ENCODE data around the gene C4orf50.

The C4orf50 gene

DNA sequence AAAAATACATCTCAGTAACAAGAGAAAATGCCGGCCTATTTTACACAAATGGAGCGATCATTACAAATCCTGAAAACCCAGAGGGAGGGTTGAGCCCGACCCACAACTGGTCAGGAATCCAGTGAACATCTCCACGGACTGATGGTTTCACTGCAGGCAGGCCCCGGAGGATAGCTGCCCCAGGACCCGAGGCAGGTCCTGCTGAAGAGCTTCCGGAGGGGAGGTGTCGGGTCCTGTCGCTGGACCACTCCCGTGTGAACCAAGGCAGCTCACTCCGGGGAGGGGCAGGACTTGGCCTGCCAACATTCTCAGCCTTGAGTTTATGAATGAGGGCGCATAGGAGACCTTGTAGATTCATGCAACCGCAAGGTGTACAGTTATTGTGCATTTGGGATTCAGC, 120.6 kb downstream of the C4orf50 start:
- peaks cover 63% of the 10 kb centered on the region for H3K27me3 ChIP-seq (ENCODE audit: insufficient read depth, poor library complexity, severe bottlenecking)
- no peak for DNase-seq (ENCODE audit: low spot score)
- no peaks in the 10 kb centered on the region for H3K9me3 ChIP-seq (ENCODE audit: severe bottlenecking)
- no peak overlapping the region for H3K27ac ChIP-seq (ENCODE audit: poor library complexity, severe bottlenecking)
- H3K4me1 ChIP-seq (ENCODE audit: insufficient read depth, poor library complexity, severe bottlenecking), result no peaks in the 10 kb centered on the region
- H3K4me3 ChIP-seq (ENCODE audit: severe bottlenecking), result no peak overlapping the region
- no peak for ATAC-seq (ENCODE audit: low read depth)
- TF ChIP-seq, protein P1, sequence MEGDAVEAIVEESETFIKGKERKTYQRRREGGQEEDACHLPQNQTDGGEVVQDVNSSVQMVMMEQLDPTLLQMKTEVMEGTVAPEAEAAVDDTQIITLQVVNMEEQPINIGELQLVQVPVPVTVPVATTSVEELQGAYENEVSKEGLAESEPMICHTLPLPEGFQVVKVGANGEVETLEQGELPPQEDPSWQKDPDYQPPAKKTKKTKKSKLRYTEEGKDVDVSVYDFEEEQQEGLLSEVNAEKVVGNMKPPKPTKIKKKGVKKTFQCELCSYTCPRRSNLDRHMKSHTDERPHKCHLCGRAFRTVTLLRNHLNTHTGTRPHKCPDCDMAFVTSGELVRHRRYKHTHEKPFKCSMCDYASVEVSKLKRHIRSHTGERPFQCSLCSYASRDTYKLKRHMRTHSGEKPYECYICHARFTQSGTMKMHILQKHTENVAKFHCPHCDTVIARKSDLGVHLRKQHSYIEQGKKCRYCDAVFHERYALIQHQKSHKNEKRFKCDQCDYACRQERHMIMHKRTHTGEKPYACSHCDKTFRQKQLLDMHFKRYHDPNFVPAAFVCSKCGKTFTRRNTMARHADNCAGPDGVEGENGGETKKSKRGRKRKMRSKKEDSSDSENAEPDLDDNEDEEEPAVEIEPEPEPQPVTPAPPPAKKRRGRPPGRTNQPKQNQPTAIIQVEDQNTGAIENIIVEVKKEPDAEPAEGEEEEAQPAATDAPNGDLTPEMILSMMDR (IDR thresholded peaks at IDR 0.05; ENCODE audit: poor library complexity, severe bottlenecking), result no peak
- H3K36me3 ChIP-seq (ENCODE audit: low read depth), result no peaks in the 10 kb centered on the region

DNA sequence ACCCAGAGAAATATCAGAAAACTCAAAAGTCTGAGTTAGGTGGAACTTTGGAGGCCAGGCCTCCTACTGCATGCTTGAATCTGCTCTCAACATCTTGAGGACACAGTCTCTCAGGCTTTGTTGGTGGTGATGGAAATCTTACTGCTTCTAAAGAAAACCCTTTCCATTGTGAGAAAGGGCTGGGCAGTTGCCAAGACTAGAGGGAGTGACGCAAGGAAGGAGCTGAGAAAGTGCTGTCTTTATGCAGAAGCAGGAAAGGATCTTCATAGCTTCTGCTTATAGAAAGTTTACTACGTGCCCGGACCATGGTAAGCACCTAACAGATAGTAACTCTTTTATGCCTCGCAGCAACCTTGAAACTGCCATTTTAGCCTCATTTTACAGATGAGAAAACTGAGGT, 122.9 kb downstream of the C4orf50 start:
- TF ChIP-seq, protein P1 (IDR thresholded peaks at IDR 0.05; ENCODE audit: poor library complexity, severe bottlenecking), result no peak
- DNase-seq (ENCODE audit: low spot score), result no peak
- no peak for ATAC-seq (ENCODE audit: low read depth)
- Histone ChIP-seq H3K4me1 (ENCODE audit: insufficient read depth, poor library complexity, severe bottlenecking) (no peaks in the 10 kb centered on the region), H3K36me3 (ENCODE audit: low read depth) (no peaks in the 10 kb centered on the region), H3K27ac (ENCODE audit: poor library complexity, severe bottlenecking) (no peak overlapping the region), H3K27me3 (ENCODE audit: insufficient read depth, poor library complexity, severe bottlenecking) (peaks cover 79% of the 10 kb centered on the region), H3K9me3 (ENCODE audit: severe bottlenecking) (no peaks in the 10 kb centered on the region), H3K4me3 (ENCODE audit: severe bottlenecking) (no peak overlapping the region)

DNA sequence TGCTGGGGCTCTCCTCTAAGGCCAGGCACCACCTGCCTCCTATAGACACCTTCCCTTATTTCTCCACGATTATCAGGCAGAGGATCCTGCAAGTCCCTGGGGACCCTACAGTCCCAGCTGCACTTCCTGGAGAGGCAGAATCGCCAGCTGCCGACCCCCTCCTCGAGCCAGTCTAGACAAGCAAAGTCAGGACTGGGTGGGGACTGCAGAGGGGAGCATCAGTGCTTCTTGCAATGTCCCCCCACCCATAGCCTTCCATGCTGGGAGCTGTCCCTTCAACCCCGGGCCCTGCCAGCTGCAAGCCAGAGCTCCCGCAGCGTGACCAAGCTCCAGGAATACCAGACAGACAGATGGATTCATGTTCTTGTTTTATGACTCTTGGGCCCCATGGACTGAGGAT, 124.0 kb downstream of the C4orf50 start:
- Histone ChIP-seq H3K27me3 (ENCODE audit: insufficient read depth, poor library complexity, severe bottlenecking) (peaks cover 79% of the 10 kb centered on the region), H3K4me3 (ENCODE audit: severe bottlenecking) (no peak overlapping the region), H3K27ac (ENCODE audit: poor library complexity, severe bottlenecking) (no peak overlapping the region), H3K9me3 (ENCODE audit: severe bottlenecking) (no peaks in the 10 kb centered on the region), H3K4me1 (ENCODE audit: insufficient read depth, poor library complexity, severe bottlenecking) (no peaks in the 10 kb centered on the region), H3K36me3 (ENCODE audit: low read depth) (no peaks in the 10 kb centered on the region)
- DNase-seq (ENCODE audit: low spot score) (no peak), ATAC-seq (ENCODE audit: low read depth) (no peak)
- TF ChIP-seq, protein P1 (IDR thresholded peaks at IDR 0.05; ENCODE audit: poor library complexity, severe bottlenecking), result no peak

DNA sequence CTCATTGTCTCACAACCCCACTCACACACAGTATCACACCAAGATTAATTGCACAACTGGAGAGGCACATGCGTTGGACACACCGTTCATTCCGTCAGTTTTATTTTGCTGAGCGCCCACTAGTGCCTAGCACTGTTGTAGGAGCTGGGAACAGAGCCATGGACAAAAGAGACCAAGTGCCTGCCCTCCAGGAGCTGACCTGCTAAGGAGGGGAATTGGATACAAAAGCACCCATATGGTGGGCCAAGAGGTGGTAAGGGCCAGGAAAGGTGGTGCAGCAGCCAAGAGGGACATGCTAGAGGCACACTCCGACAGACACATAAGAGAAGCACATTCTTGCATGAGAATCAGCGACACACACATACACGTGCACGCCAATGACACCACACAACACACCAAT, 124.6 kb downstream of the C4orf50 start:
- Histone ChIP-seq H3K4me1 (ENCODE audit: insufficient read depth, poor library complexity, severe bottlenecking) (no peaks in the 10 kb centered on the region), H3K27ac (ENCODE audit: poor library complexity, severe bottlenecking) (no peak overlapping the region), H3K27me3 (ENCODE audit: insufficient read depth, poor library complexity, severe bottlenecking) (peaks cover 79% of the 10 kb centered on the region), H3K9me3 (ENCODE audit: severe bottlenecking) (no peaks in the 10 kb centered on the region), H3K36me3 (ENCODE audit: low read depth) (no peaks in the 10 kb centered on the region), H3K4me3 (ENCODE audit: severe bottlenecking) (no peak overlapping the region)
- TF ChIP-seq, protein P1 (IDR thresholded peaks at IDR 0.05; ENCODE audit: poor library complexity, severe bottlenecking), result no peak
- ATAC-seq (ENCODE audit: low read depth) (no peak), DNase-seq (ENCODE audit: low spot score) (no peak)

DNA sequence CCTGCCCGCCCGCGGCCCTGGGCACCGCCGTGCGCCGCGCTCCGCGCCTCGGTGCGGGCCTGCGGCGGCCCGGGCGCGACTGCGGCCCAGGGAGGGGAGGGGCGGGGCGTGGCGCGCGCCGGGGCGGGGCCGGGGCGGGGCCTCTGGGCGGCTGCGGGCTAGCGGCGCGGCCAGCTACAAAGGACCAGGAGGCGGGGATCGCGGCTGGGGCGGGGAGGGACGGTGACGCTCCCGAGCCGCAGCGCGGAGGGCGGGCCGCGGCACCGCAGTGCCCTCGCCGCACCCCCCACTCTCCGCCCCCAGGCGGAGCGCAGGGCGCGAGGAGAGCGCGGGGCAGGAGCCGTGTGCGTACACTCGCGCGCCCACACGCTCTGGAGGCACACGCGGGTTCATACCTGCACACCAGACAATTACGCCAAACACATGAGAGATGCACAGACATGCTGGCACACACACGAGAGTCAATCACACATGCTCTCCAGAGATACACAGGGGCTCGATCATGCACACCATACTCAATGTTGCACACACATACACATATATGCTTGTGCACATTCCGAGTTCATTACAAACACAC, 125.1 kb downstream of the C4orf50 start, which contains the start of gene CRMP1:
CRMP1 (minus strand) TSS at position 83 of the 577 bp plus-strand sequence. CDS start 117 bp downstream, outside the sequence.
- H3K27me3 ChIP-seq (ENCODE audit: insufficient read depth, poor library complexity, severe bottlenecking), result peaks cover 77% of the 10 kb centered on the region
- H3K27ac ChIP-seq (ENCODE audit: poor library complexity, severe bottlenecking), result no peak within 1 kb of the TSS
- H3K4me1 ChIP-seq (ENCODE audit: insufficient read depth, poor library complexity, severe bottlenecking), result no peaks in the 10 kb centered on the region

More for the DNA sequence above, 125.1 kb downstream of the C4orf50 start, which contains the start of gene CRMP1:
- Histone ChIP-seq H3K4me3 (ENCODE audit: severe bottlenecking) (no peak within 1 kb of the TSS), H3K36me3 (ENCODE audit: low read depth) (no peaks in the 10 kb centered on the region), H3K9me3 (ENCODE audit: severe bottlenecking) (no peaks in the 10 kb centered on the region)
- DNase-seq (ENCODE audit: low spot score) (no peak), ATAC-seq (ENCODE audit: low read depth) (no peak)
- TF ChIP-seq, protein P1 (IDR thresholded peaks at IDR 0.05; ENCODE audit: poor library complexity, severe bottlenecking), result no peak
